ENCODE data around the gene STK38L. TPM values are rescaled to one million over a fixed set of nuclear protein-coding genes. Genes with fewer than 3 reads are reported as not detected.

STK38L gene
- total RNA-seq, 1 donor, result 68.8 TPM

DNA sequence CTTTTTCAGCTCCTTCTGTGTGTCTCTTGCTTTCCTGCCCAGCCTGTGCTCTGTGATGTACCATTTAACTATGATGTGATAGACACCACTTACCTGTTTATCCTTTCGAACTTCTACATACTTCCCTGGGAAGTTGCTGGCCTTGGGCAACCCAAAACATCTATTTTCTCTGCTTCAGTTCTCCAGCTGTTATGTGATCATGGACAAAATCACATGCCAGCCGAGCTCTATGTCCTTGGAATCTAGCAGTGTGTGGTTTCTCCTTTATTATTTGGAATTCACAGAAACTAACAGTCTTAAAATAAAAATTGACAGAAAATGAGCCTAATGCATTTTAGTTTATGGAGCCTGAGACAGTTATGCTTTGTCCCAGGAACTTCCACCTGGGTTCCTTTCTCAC lies 111.4 kb downstream of the STK38L start:
- DNase-seq (ENCODE audit: insufficient read length, low spot score, missing footprints), result no peak
- no peaks in the 10 kb centered on the region for H3K27me3 ChIP-seq (ENCODE audit: insufficient read depth, low read length)
- peak overlapping the region; percentile 20 for H2AFZ ChIP-seq (ENCODE audit: low read length)
- no peak overlapping the region for H3K4me3 ChIP-seq (ENCODE audit: insufficient read depth, low read length)
- H4K20me1 ChIP-seq (ENCODE audit: insufficient read depth, low read length), result no peaks in the 10 kb centered on the region
- H3K9me3 ChIP-seq (ENCODE audit: low read depth, low read length), result no peaks in the 10 kb centered on the region
- TF ChIP-seq, protein P1, sequence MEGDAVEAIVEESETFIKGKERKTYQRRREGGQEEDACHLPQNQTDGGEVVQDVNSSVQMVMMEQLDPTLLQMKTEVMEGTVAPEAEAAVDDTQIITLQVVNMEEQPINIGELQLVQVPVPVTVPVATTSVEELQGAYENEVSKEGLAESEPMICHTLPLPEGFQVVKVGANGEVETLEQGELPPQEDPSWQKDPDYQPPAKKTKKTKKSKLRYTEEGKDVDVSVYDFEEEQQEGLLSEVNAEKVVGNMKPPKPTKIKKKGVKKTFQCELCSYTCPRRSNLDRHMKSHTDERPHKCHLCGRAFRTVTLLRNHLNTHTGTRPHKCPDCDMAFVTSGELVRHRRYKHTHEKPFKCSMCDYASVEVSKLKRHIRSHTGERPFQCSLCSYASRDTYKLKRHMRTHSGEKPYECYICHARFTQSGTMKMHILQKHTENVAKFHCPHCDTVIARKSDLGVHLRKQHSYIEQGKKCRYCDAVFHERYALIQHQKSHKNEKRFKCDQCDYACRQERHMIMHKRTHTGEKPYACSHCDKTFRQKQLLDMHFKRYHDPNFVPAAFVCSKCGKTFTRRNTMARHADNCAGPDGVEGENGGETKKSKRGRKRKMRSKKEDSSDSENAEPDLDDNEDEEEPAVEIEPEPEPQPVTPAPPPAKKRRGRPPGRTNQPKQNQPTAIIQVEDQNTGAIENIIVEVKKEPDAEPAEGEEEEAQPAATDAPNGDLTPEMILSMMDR (IDR thresholded peaks at IDR 0.05; ENCODE audit: extremely low read depth, low read depth, low read length), result no peak
- no peaks in the 10 kb centered on the region for H3K36me3 ChIP-seq (ENCODE audit: insufficient read depth, low read length)
- peaks cover 22% of the 10 kb centered on the region for H3K4me1 ChIP-seq (ENCODE audit: insufficient read depth, low read length)
- H3K4me2 ChIP-seq (ENCODE audit: insufficient read depth, low read length), result no peak overlapping the region
- peak overlapping the region; percentile 4 for H3K27ac ChIP-seq (ENCODE audit: low read depth, low read length)
- H3K79me2 ChIP-seq (ENCODE audit: insufficient read depth, low read length), result peaks cover 42% of the 10 kb centered on the region

DNA sequence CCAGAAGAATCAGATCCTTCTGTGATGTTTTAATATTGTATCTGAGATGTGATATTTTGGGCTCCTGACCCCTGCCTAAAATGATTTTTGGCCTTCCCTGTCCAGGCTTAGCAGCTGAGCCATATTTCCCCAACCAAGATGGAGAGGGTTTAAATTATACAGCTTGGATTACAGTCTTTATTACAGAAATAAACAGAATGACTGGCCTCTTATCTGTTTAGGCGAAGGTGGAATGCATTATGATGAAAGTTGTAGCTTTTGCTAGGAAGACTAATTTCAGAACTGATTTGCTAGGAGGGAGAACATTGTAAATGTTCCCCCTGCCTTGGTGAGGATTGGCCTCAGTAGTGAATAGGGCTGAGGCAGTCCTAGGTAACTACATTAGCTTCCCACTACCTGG lies 111.9 kb downstream of the STK38L start:
- Histone ChIP-seq H3K79me2 (ENCODE audit: insufficient read depth, low read length) (peaks cover 41% of the 10 kb centered on the region), H3K27me3 (ENCODE audit: insufficient read depth, low read length) (no peaks in the 10 kb centered on the region), H3K4me3 (ENCODE audit: insufficient read depth, low read length) (no peak overlapping the region), H3K27ac (ENCODE audit: low read depth, low read length) (no peak overlapping the region), H3K4me2 (ENCODE audit: insufficient read depth, low read length) (no peak overlapping the region), H2AFZ (ENCODE audit: low read length) (no peak overlapping the region), H3K9me3 (ENCODE audit: low read depth, low read length) (no peaks in the 10 kb centered on the region), H4K20me1 (ENCODE audit: insufficient read depth, low read length) (no peaks in the 10 kb centered on the region), H3K4me1 (ENCODE audit: insufficient read depth, low read length) (peaks cover 26% of the 10 kb centered on the region), H3K36me3 (ENCODE audit: insufficient read depth, low read length) (no peaks in the 10 kb centered on the region)
- no peak for DNase-seq (ENCODE audit: insufficient read length, low spot score, missing footprints)
- TF ChIP-seq, protein P1 (IDR thresholded peaks at IDR 0.05; ENCODE audit: extremely low read depth, low read depth, low read length), result no peak

DNA sequence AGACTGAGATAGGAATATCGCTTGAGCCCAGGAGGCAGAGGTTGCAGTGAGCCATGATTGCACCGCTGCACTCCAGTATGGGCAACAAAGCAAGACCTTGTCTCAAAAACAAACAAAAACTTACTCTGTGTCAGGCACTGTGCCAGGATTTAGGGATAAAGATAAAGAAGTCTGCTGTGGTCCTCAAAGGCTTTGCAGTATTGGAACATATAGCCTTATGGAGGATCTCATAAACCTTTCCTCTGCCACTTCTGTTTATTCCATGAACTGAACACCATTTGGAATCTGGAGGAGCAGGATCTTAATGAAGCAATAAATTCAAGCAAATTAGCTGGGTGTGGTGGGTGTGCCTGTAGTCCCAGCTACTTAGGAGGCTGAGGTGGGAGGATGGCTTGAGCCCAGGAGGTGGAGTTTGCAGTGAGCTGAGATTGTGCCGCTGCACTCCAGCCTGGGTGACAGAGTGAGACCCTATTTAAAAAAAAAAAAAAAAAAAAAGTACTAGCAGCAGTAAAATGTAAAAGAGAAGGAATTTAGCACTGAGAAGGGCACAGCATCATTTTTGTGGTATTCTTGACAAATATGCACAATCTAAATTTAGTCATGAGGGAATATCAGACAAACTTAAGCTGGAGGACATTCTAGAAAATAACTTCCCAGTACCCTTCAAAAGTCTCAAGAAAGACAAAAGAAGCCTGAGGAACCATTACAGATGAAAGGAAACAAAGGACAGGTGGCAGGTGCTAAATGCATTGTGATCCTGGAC lies 115.7 kb downstream of the STK38L start:
- no peak for DNase-seq (ENCODE audit: insufficient read length, low spot score, missing footprints)
- Histone ChIP-seq H3K79me2 (ENCODE audit: insufficient read depth, low read length) (peaks cover 50% of the 10 kb centered on the region), H3K4me3 (ENCODE audit: insufficient read depth, low read length) (no peak overlapping the region), H3K9me3 (ENCODE audit: low read depth, low read length) (no peaks in the 10 kb centered on the region), H3K27me3 (ENCODE audit: insufficient read depth, low read length) (no peaks in the 10 kb centered on the region), H3K36me3 (ENCODE audit: insufficient read depth, low read length) (no peaks in the 10 kb centered on the region), H3K27ac (ENCODE audit: low read depth, low read length) (peak overlapping the region; percentile 85), H3K4me2 (ENCODE audit: insufficient read depth, low read length) (peak overlapping the region; percentile 75), H2AFZ (ENCODE audit: low read length) (no peak overlapping the region), H3K4me1 (ENCODE audit: insufficient read depth, low read length) (peaks cover 38% of the 10 kb centered on the region), H4K20me1 (ENCODE audit: insufficient read depth, low read length) (no peaks in the 10 kb centered on the region)
- TF ChIP-seq, protein P1 (IDR thresholded peaks at IDR 0.05; ENCODE audit: extremely low read depth, low read depth, low read length), result no peak

DNA sequence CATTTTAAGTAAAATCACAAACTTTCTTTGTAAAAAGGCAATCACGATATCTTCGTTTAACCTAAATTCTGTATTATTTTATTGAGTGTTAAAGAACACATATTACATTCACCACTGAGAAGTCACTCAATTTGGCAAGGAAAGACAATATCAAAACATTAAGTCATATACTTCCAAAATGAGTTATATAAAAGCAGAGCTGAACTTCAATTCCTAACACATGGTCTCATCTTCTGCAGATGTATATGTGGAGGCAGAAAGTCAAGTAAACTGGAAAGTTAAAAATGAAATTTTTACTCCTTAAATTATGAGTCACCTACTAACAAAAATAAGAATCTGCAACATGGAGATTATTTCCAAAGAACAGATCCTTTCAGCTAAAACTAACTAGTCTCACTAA lies 117.3 kb downstream of the STK38L start:
- TF ChIP-seq, protein P1 (IDR thresholded peaks at IDR 0.05; ENCODE audit: extremely low read depth, low read depth, low read length), result no peak
- Histone ChIP-seq H3K27ac (ENCODE audit: low read depth, low read length) (peak overlapping the region; percentile 85), H3K4me2 (ENCODE audit: insufficient read depth, low read length) (peak overlapping the region; percentile 75), H4K20me1 (ENCODE audit: insufficient read depth, low read length) (no peaks in the 10 kb centered on the region), H3K4me3 (ENCODE audit: insufficient read depth, low read length) (peak overlapping the region; percentile 44), H3K27me3 (ENCODE audit: insufficient read depth, low read length) (no peaks in the 10 kb centered on the region), H3K36me3 (ENCODE audit: insufficient read depth, low read length) (no peaks in the 10 kb centered on the region), H3K4me1 (ENCODE audit: insufficient read depth, low read length) (peaks cover 33% of the 10 kb centered on the region), H3K9me3 (ENCODE audit: low read depth, low read length) (no peaks in the 10 kb centered on the region), H3K79me2 (ENCODE audit: insufficient read depth, low read length) (peaks cover 39% of the 10 kb centered on the region), H2AFZ (ENCODE audit: low read length) (peak overlapping the region; percentile 4)
- peak; percentile 5 for DNase-seq (ENCODE audit: insufficient read length, low spot score, missing footprints)
